ENCODE measurements around the gene C12orf43. TPM values are rescaled to one million over a fixed set of nuclear protein-coding genes. Genes with fewer than 3 reads are reported as not detected.

C12orf43 gene
- polyA plus RNA-seq, 1 donor from 2014 or later: 20.3 TPM

DNA sequence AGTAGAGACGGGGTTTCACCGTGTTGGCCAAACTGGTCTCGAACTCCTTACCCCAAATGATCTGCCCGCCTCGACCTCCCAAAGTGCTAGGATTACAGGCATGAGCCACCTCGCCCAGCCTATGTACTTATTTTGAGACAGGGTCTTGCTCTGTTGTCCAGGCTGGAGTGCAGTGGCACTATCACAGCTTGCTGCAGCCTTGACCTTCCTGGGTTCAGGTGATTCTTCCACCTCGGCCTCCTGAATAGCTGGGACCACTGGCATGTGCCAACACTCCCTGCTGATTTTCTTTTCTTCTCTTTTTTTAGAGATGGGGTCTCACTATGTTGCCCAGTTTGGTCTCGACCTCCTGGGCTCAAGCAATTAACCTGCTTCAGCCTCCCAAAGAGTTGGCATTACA is 52.0 kb downstream of the C12orf43 start:
- Histone ChIP-seq H3K27ac (ENCODE audit: low read length) (no peak overlapping the region), H2AFZ (ENCODE audit: low read depth, low read length) (no peak overlapping the region), H3K9ac (ENCODE audit: low read length) (no peak overlapping the region), H3K27me3 (ENCODE audit: insufficient read depth, low read depth, low read length) (no peaks in the 10 kb centered on the region), H3K9me3 (ENCODE audit: low read length) (no peaks in the 10 kb centered on the region), H3K9me2 (ENCODE audit: insufficient read depth, low read length) (no peaks in the 10 kb centered on the region), H3K4me3 (ENCODE audit: low read length) (no peak overlapping the region), H3K4me2 (ENCODE audit: low read length) (no peak overlapping the region), H3F3A (ENCODE audit: insufficient read depth, low read length, poor library complexity, severe bottlenecking) (no peaks in the 10 kb centered on the region), H3K36me3 (ENCODE audit: insufficient read depth, low read length) (no peaks in the 10 kb centered on the region), H4K20me1 (ENCODE audit: insufficient read depth) (no peaks in the 10 kb centered on the region), H3K79me2 (replicated peaks; ENCODE audit: insufficient read depth, low read length) (no peaks in the 10 kb centered on the region)
- TF ChIP-seq, protein P1, sequence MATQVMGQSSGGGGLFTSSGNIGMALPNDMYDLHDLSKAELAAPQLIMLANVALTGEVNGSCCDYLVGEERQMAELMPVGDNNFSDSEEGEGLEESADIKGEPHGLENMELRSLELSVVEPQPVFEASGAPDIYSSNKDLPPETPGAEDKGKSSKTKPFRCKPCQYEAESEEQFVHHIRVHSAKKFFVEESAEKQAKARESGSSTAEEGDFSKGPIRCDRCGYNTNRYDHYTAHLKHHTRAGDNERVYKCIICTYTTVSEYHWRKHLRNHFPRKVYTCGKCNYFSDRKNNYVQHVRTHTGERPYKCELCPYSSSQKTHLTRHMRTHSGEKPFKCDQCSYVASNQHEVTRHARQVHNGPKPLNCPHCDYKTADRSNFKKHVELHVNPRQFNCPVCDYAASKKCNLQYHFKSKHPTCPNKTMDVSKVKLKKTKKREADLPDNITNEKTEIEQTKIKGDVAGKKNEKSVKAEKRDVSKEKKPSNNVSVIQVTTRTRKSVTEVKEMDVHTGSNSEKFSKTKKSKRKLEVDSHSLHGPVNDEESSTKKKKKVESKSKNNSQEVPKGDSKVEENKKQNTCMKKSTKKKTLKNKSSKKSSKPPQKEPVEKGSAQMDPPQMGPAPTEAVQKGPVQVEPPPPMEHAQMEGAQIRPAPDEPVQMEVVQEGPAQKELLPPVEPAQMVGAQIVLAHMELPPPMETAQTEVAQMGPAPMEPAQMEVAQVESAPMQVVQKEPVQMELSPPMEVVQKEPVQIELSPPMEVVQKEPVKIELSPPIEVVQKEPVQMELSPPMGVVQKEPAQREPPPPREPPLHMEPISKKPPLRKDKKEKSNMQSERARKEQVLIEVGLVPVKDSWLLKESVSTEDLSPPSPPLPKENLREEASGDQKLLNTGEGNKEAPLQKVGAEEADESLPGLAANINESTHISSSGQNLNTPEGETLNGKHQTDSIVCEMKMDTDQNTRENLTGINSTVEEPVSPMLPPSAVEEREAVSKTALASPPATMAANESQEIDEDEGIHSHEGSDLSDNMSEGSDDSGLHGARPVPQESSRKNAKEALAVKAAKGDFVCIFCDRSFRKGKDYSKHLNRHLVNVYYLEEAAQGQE (IDR thresholded peaks at IDR 0.05; ENCODE audit: borderline replicate concordance): no peak
- TF ChIP-seq SMC3 (conservative IDR thresholded peaks at IDR 0.05; ENCODE audit: poor library complexity): no peak
- no peak for TF ChIP-seq RAD21 (conservative IDR thresholded peaks at IDR 0.05)
- no peak for TF ChIP-seq POLR2AphosphoS5 (IDR thresholded peaks at IDR 0.05)
- TF ChIP-seq, protein P2, sequence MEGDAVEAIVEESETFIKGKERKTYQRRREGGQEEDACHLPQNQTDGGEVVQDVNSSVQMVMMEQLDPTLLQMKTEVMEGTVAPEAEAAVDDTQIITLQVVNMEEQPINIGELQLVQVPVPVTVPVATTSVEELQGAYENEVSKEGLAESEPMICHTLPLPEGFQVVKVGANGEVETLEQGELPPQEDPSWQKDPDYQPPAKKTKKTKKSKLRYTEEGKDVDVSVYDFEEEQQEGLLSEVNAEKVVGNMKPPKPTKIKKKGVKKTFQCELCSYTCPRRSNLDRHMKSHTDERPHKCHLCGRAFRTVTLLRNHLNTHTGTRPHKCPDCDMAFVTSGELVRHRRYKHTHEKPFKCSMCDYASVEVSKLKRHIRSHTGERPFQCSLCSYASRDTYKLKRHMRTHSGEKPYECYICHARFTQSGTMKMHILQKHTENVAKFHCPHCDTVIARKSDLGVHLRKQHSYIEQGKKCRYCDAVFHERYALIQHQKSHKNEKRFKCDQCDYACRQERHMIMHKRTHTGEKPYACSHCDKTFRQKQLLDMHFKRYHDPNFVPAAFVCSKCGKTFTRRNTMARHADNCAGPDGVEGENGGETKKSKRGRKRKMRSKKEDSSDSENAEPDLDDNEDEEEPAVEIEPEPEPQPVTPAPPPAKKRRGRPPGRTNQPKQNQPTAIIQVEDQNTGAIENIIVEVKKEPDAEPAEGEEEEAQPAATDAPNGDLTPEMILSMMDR (IDR thresholded peaks at IDR 0.05; ENCODE audit: poor library complexity, severe bottlenecking): no peak
- TF ChIP-seq MXI1 (conservative IDR thresholded peaks at IDR 0.05; ENCODE audit: poor library complexity, severe bottlenecking): no peak
- TF ChIP-seq EZH2 (IDR thresholded peaks at IDR 0.05; ENCODE audit: borderline replicate concordance, insufficient read depth, low read length, poor library complexity, severe bottlenecking): no peak
- TF ChIP-seq EP300 (conservative IDR thresholded peaks at IDR 0.05; ENCODE audit: poor library complexity, severe bottlenecking): no peak
- TF ChIP-seq TAF1 (IDR thresholded peaks at IDR 0.05; ENCODE audit: low read depth): no peak

DNA sequence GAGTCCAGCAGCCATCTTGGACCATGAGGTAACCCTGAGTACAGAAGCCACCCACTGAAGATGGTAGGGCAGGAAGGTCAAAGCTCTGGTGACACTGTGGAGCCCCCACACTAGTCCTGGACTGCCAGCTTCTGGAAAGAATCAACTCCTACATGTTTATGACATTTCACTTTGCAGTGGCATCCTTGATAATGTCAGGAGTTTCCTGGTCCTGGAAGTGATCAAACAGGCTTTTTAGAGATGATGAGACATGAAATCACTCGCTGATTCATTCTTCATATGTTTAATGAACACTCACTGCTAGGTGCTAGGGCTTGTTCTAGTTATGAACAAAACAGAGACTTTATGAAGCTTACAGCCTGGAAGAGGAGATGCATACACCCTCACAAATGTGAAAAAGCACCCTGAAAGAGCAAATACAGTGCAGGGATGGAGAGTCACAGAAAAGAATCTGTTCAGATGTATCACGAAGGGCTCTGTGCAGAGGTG is 53.7 kb downstream of the C12orf43 start:
- H3K9me2 ChIP-seq (ENCODE audit: insufficient read depth, low read length): no peaks in the 10 kb centered on the region
- TF ChIP-seq EZH2 (IDR thresholded peaks at IDR 0.05; ENCODE audit: borderline replicate concordance, insufficient read depth, low read length, poor library complexity, severe bottlenecking): no peak
- no peak for TF ChIP-seq EP300 (conservative IDR thresholded peaks at IDR 0.05; ENCODE audit: poor library complexity, severe bottlenecking)
- no peak for TF ChIP-seq POLR2AphosphoS5 (IDR thresholded peaks at IDR 0.05)
- no peak for TF ChIP-seq TAF1 (IDR thresholded peaks at IDR 0.05; ENCODE audit: low read depth)
- TF ChIP-seq, protein P1 (IDR thresholded peaks at IDR 0.05; ENCODE audit: borderline replicate concordance): no peak
- TF ChIP-seq SMC3 (conservative IDR thresholded peaks at IDR 0.05; ENCODE audit: poor library complexity): no peak
- TF ChIP-seq, protein P2 (IDR thresholded peaks at IDR 0.05; ENCODE audit: poor library complexity, severe bottlenecking): no peak
- no peak for TF ChIP-seq MXI1 (conservative IDR thresholded peaks at IDR 0.05; ENCODE audit: poor library complexity, severe bottlenecking)
- TF ChIP-seq RAD21 (conservative IDR thresholded peaks at IDR 0.05): no peak
- no peaks in the 10 kb centered on the region for H3K27me3 ChIP-seq (ENCODE audit: insufficient read depth, low read depth, low read length)
- H3K9ac ChIP-seq (ENCODE audit: low read length): no peak overlapping the region
- no peaks in the 10 kb centered on the region for H3F3A ChIP-seq (ENCODE audit: insufficient read depth, low read length, poor library complexity, severe bottlenecking)
- H3K9me3 ChIP-seq (ENCODE audit: low read length): no peaks in the 10 kb centered on the region
- H2AFZ ChIP-seq (ENCODE audit: low read depth, low read length): no peak overlapping the region
- no peak overlapping the region for H3K4me3 ChIP-seq (ENCODE audit: low read length)
- H3K79me2 ChIP-seq (replicated peaks; ENCODE audit: insufficient read depth, low read length): no peaks in the 10 kb centered on the region
- no peaks in the 10 kb centered on the region for H3K36me3 ChIP-seq (ENCODE audit: insufficient read depth, low read length)
- no peaks in the 10 kb centered on the region for H4K20me1 ChIP-seq (ENCODE audit: insufficient read depth)
- no peak overlapping the region for H3K4me2 ChIP-seq (ENCODE audit: low read length)
- no peak overlapping the region for H3K27ac ChIP-seq (ENCODE audit: low read length)
